ENCODE measurements around the gene YIF1A.

DNA sequence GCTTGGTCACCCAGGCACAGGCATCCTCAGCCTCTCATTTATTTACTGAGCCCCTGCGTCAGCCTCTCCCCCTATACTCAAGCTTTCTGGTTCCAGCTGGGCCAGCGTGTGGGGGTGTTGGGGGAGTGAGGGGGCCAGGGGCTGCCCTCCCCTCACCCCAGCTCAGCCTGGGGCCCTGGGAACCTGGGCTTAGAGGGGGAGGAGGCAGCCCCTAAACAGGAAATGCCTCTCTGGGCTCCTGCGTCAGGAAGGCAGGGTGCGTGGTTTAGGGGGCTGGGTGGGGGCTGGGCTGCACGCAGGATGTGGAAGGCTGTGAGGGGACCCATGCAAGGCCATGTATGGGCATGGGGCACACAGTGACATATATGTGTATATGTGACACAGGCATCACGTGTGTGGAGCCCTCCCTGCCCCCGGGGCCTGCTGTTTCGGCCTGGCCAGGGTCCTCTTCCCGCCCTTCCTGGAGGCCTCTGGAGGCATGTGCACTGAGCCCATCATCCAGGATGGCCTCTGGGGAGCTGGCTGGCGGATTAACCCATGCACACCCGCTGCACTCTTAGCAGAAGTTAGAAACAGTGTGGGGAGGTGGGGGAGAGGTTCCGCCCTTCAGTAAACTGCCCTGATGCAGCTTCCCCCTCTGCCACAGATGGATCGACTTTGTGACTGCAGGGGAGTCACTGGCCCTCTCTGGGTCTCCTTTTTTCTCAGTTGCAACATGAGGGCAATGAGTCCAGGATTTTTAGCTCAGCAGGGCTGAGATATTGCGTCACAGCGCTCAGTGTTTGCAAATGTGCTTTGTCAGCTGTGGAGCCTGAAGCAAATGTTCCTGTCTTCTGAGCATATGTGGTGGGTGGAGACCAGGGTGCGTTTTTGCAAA, 29.0 kb upstream of the YIF1A start:
- no peak for TF ChIP-seq TAF1 (IDR thresholded peaks at IDR 0.05; ENCODE audit: low read depth)
- TF ChIP-seq, protein P1, sequence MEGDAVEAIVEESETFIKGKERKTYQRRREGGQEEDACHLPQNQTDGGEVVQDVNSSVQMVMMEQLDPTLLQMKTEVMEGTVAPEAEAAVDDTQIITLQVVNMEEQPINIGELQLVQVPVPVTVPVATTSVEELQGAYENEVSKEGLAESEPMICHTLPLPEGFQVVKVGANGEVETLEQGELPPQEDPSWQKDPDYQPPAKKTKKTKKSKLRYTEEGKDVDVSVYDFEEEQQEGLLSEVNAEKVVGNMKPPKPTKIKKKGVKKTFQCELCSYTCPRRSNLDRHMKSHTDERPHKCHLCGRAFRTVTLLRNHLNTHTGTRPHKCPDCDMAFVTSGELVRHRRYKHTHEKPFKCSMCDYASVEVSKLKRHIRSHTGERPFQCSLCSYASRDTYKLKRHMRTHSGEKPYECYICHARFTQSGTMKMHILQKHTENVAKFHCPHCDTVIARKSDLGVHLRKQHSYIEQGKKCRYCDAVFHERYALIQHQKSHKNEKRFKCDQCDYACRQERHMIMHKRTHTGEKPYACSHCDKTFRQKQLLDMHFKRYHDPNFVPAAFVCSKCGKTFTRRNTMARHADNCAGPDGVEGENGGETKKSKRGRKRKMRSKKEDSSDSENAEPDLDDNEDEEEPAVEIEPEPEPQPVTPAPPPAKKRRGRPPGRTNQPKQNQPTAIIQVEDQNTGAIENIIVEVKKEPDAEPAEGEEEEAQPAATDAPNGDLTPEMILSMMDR (IDR thresholded peaks at IDR 0.05; ENCODE audit: poor library complexity, severe bottlenecking), result no peak
- no peak for TF ChIP-seq POLR2AphosphoS5 (IDR thresholded peaks at IDR 0.05)
- no peak for TF ChIP-seq EZH2 (IDR thresholded peaks at IDR 0.05; ENCODE audit: borderline replicate concordance, insufficient read depth, low read length, poor library complexity, severe bottlenecking)
- TF ChIP-seq, protein P2, sequence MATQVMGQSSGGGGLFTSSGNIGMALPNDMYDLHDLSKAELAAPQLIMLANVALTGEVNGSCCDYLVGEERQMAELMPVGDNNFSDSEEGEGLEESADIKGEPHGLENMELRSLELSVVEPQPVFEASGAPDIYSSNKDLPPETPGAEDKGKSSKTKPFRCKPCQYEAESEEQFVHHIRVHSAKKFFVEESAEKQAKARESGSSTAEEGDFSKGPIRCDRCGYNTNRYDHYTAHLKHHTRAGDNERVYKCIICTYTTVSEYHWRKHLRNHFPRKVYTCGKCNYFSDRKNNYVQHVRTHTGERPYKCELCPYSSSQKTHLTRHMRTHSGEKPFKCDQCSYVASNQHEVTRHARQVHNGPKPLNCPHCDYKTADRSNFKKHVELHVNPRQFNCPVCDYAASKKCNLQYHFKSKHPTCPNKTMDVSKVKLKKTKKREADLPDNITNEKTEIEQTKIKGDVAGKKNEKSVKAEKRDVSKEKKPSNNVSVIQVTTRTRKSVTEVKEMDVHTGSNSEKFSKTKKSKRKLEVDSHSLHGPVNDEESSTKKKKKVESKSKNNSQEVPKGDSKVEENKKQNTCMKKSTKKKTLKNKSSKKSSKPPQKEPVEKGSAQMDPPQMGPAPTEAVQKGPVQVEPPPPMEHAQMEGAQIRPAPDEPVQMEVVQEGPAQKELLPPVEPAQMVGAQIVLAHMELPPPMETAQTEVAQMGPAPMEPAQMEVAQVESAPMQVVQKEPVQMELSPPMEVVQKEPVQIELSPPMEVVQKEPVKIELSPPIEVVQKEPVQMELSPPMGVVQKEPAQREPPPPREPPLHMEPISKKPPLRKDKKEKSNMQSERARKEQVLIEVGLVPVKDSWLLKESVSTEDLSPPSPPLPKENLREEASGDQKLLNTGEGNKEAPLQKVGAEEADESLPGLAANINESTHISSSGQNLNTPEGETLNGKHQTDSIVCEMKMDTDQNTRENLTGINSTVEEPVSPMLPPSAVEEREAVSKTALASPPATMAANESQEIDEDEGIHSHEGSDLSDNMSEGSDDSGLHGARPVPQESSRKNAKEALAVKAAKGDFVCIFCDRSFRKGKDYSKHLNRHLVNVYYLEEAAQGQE (IDR thresholded peaks at IDR 0.05; ENCODE audit: borderline replicate concordance), result no peak
- no peak for TF ChIP-seq RAD21 (conservative IDR thresholded peaks at IDR 0.05)
- no peak for TF ChIP-seq SMC3 (conservative IDR thresholded peaks at IDR 0.05; ENCODE audit: poor library complexity)
- TF ChIP-seq EP300 (conservative IDR thresholded peaks at IDR 0.05; ENCODE audit: poor library complexity, severe bottlenecking), result no peak

All from neural cell (in vitro differentiated cells).